NCI-H128 (cell line): ENCODE measurements around the gene ZNG1E.
"Not testable (repeated sequence)": the region's sequence is repeated elsewhere in the genome, so short reads cannot be mapped to it uniquely, and the experiment has no call there.

Experiments used
- DNase-seq: peaks from one replicate; lab custom pipeline; 2025; ENCODE audit not compliant: unreplicated experiment; lab: John Stamatoyannopoulos, UW

The ZNG1E gene

GRCh38 chr9:65675589-65676021 is at the start of gene ZNG1E:
TSS of gene ZNG1E (plus strand) at chr9:65675928. CDS start at chr9:65675977, 49 bp downstream.
- DNase-seq = not testable (repeated sequence)

DNA sequence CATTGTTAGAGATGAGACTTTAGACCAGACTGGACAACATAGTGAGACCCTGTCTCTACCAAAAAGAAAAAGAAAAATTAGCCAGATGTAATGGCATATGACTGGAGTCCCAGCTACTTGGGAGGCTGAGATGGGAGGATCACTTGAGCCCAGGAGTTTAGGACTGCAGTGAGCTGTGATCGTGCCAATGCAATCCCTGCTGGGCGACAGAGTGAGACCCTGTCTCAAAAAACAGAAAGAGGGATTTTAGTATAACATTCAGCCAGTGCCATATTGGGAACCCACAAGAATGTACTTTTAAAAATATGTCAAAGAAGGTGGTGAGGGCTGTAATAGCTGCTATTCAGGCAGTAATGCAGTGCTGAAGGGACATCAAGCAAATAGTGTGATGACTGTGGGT is 2.1 kb upstream of the ZNG1E start:
- DNase-seq = not testable (repeated sequence)

DNA sequence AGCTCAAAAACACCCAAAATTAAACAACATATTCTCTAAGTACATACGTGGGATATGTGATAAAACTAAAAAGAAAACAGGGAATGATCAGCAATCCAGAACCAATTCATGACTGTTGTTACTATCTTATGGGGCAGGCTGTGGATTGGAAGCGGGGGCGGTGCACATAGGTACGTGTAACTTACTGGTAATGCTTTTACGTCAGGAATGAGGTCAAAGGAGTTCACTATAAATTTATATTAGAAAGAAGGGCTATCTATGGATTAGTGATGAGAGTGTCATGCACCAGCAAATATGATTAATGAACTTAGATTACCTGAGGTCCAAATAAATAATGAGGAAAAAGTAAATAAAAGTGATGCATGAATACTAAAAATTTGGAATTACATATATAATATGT is 710 bp upstream of the ZNG1E start:
- DNase-seq = not testable (repeated sequence)

DNA sequence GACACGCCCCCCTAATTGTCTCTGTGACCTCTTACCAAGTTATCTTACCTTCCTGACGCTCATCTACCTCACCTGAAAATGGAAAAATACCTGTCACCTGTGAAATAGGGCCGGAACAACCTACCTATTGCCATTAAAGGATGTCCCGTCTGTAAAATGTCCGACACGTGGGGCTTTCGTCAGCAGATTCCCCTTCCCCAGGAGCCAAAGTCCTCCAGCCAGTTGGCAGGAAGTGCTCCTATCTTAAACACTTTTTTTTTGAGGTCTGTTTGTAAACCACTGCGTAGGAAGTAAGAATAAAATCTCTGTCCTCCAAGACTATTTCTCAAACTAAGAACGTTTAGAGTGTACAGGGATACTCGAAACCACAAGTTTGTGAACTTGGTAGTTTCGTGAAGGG is 661 bp downstream of the ZNG1E start:
- not testable (repeated sequence) for DNase-seq

DNA sequence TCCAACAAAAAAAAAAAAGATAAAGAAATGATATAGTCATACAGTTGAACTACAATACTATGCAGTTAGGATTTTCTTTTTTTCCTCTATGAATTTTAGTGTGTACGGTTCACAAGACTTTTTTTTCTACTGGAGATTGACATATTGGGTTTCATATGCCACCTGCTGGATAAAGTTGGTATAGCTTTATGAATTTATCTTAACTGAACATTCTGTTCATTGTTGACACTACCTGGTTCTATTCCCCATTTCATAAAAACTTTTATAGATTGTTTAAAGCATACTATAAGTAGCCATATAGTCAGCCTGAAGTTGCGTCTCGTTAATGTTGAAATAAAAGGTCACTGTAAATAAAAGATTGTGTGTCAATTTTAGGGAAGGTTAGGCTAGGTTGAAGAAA is 2.8 kb downstream of the ZNG1E start:
- not testable (repeated sequence) for DNase-seq

DNA sequence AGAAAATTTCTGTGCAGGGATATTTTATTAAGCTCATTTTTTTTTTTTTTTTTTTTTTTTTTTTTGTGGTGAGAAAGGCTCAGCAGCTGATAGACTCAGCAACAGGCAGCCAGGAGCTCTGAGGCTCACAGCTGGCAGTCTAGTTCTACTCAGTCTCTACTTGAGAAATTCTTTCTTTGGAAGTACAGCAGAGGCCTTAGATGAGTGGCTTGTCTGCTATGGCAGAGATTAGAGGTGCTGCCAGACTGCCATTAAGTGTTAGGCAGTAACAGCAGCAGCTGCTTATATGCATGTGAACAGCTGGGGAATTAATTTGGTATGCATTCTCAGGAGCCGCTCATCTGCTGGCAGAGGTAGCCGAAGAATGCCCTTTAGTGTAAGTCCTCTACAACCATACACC is 27.8 kb downstream of the ZNG1E start:
- DNase-seq = not testable (repeated sequence)

- not testable (repeated sequence) for DNase-seq
Observed at GRCh38 chr9:65714445-65714844, 38.7 kb downstream of the ZNG1E start.

- not testable (repeated sequence) for DNase-seq
Observed at GRCh38 chr9:65737096-65737564, 61.4 kb downstream of the ZNG1E start, which contains the start of gene FOXD4L4. TSS of gene FOXD4L4 (plus strand) at chr9:65737146. CDS start at chr9:65737146, 0 bp downstream.

DNA sequence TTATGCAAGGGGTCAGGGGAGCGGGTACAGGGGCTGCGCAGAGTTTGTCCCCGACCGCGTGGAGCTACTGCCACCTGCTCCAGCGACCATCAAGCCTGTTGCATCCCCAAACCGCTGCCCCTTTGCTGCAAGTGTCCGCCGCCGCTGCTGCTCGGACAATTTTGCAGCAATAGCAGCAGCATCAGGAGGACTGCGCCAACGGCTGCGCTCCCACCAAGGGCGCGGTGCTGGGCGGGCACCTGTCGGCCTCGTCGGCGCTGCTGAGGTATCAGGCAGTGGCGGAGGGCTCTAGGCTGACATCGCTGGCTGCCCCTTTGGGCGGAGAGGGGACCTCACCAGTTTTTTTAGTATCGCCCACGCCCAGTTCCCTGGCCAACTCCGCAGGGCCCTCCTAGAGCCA is 62.4 kb downstream of the ZNG1E start:
- DNase-seq = not testable (repeated sequence)
